Fibroblast of skin of abdomen (primary cell): ENCODE measurements around the gene SLC6A3.
"Not testable (repeated sequence)": the region's sequence is repeated elsewhere in the genome, so short reads cannot be mapped to it uniquely, and the experiment has no call there.

Experiments
- DNase-seq: peaks from one replicate; pipeline ENCODE4 v3.0.0-alpha.2; 2013

SLC6A3 gene

GRCh38 chr5:1367149-1367548 is 78.1 kb downstream of the SLC6A3 start:
- DNase-seq, result no peak

- DNase-seq, result no peak
Measured at GRCh38 chr5:1366514-1366913, 78.7 kb downstream of the SLC6A3 start.

GRCh38 chr5:1364211-1364610 is 81.0 kb downstream of the SLC6A3 start:
- DNase-seq, result no peak

- no peak for DNase-seq
Measured at GRCh38 chr5:1363581-1363980, 81.7 kb downstream of the SLC6A3 start.

GRCh38 chr5:1363160-1363559 is 82.1 kb downstream of the SLC6A3 start:
- no peak for DNase-seq

- no peak for DNase-seq
Measured at GRCh38 chr5:1362242-1363015, 82.8 kb downstream of the SLC6A3 start.

- DNase-seq, result no peak
Measured at GRCh38 chr5:1360861-1361260, 84.4 kb downstream of the SLC6A3 start.

GRCh38 chr5:1360367-1360766 is 84.9 kb downstream of the SLC6A3 start:
- not testable (repeated sequence) for DNase-seq

GRCh38 chr5:1359713-1360112 is 85.5 kb downstream of the SLC6A3 start:
- DNase-seq, result no peak

- no peak for DNase-seq
Measured at GRCh38 chr5:1359031-1359645, 86.1 kb downstream of the SLC6A3 start.

GRCh38 chr5:1358726-1359025 is 86.6 kb downstream of the SLC6A3 start:
- DNase-seq, result no peak

GRCh38 chr5:1357946-1358725 is 87.1 kb downstream of the SLC6A3 start:
- DNase-seq, result no peak

GRCh38 chr5:1356873-1357787 is 88.1 kb downstream of the SLC6A3 start:
- no peak for DNase-seq

- no peak for DNase-seq
Measured at GRCh38 chr5:1354576-1354975, 90.7 kb downstream of the SLC6A3 start.

- no peak for DNase-seq
Measured at GRCh38 chr5:1352231-1353219, 92.7 kb downstream of the SLC6A3 start.

GRCh38 chr5:1351156-1351555 is 94.1 kb downstream of the SLC6A3 start:
- DNase-seq, result no peak

- DNase-seq, result no peak
Measured at GRCh38 chr5:1349246-1349645, 96.0 kb downstream of the SLC6A3 start.

- DNase-seq, result no peak
Measured at GRCh38 chr5:1348986-1349245, 96.3 kb downstream of the SLC6A3 start.

GRCh38 chr5:1347571-1347970 is 97.7 kb downstream of the SLC6A3 start:
- DNase-seq, result no peak

GRCh38 chr5:1346627-1347440 is 98.4 kb downstream of the SLC6A3 start:
- DNase-seq, result no peak
